Left renal pelvis (tissue), 4 donors: ENCODE data around the gene DSG4. TPM values are rescaled to one million over a fixed set of nuclear protein-coding genes. Genes with fewer than 3 reads are reported as not detected.

Experiments used
- DNase-seq, 4 donors: peaks; one replicate each; pipeline ENCODE4 v3.0.0-alpha.2; 2013; ENCODE audit warnings: low read depth in 4 of 4, low spot score in 3 of 4
- polyA plus RNA-seq, 4 donors: library from polyadenylated mRNA; unstranded; fragments of 120-200 nt; gene quantifications; one replicate each; pipeline ENCODE4 v1.2.1, GENCODE V29; 2013; ENCODE audit not compliant: insufficient read length in 4 of 4

The DSG4 gene
- polyA plus RNA-seq, 4 donors, result 0.04 to 0.05 (median 0.04) TPM; not detected in 1

DNA sequence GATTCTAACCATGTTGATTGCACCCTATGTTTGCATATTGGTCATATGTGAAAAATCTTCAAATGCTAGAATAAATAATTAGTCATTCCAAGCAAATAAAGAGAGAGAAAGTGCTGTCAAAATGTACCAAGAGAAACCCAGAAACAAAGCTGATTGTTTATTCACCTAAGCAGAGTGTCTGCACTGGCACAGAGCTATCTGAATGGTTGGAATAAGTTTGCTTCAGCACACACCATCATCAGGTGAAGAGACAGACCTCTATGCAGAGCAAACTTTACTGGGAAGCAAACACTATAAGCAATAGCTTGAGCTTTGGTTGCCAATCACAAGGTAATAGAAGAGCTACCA lies 25.4 kb downstream of the DSG4 start:
- DNase-seq, result no peak

DNA sequence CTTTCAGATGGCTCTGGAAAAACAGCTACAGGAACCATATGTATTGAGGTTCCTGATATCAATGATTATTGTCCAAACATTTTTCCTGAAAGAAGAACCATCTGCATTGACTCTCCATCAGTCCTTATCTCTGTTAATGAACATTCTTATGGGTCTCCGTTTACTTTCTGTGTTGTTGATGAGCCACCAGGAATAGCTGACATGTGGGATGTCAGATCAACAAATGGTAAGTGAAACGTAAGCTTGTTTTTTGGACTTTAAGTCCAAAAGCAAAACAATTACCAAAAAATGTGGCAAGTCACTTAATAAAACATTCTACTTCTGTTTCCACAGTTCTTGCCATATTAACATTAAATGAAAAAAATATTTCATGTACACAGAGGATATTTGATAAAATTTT lies 26.8 kb downstream of the DSG4 start:
- DNase-seq, result no peak

DNA sequence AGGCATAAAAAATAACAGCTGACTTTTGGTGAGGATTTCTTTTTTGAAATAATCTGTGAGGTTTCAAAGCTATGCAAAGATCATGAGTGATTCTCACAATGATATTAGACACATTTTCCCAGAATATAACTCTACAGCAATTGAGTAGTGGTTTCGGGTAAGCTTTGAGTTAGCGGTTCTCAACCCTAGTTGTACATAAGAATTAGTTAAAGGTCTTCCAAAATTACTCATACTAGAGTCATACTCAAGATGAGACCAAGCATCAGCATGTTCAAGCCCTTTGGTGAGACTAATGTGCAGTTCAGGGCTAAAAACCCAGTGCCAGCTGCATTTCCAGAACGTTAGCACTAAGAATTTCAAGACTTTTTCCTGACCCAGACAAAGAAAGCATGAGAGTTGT lies 31.1 kb downstream of the DSG4 start:
- no peak for DNase-seq

DNA sequence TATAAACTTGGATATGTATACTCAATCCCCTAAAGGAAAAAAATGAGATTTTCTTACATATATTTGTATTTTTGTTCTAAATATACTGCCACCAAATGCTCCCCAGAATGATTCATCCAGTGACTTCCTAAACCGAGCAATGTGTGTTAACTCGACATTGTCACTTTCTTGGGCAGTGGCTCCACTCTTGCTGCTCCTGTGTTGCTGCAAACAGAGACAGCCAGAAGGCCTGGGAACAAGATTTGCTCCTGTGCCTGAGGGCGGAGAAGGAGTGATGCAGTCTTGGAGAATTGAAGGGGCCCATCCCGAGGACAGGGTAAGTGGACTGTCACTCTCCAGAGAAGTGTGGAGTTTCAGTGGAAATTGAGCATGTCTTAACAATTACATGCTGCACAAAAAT lies 32.7 kb downstream of the DSG4 start:
- DNase-seq, result no peak

DNA sequence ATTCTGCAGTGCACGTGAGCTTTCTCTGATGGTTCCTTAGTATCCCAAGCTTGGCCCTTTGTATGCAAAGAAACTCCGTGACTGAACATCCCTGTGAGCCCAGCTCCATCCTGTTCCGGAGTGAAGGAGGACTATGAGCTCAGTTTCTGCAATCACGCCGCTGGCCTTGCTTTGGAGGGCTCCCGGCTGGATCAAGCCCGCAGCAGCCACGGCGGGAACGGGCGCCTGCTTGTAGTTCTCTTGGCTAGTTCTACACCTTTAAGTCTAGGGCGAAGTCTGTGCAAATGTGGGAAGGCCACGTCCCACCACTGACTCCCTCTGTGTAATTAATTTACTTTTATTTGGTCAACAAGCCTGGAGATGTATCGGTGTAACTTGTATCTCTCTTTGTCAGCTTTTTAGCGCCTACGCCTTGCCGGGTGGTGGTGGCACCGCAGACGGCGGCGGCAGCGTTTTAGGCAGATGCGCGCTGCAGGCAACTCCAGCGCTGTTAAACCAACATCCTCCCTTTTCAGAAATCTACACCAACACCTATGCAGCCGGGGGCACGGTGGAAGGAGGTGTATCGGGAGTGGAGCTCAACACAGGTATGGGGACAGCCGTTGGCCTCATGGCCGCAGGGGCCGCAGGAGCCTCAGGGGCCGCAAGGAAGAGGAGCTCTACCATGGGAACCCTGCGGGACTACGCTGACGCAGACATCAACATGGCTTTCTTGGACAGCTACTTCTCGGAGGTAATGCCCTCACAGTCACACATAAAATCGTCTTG lies 34.3 kb downstream of the DSG4 start:
- no peak for DNase-seq

DNA sequence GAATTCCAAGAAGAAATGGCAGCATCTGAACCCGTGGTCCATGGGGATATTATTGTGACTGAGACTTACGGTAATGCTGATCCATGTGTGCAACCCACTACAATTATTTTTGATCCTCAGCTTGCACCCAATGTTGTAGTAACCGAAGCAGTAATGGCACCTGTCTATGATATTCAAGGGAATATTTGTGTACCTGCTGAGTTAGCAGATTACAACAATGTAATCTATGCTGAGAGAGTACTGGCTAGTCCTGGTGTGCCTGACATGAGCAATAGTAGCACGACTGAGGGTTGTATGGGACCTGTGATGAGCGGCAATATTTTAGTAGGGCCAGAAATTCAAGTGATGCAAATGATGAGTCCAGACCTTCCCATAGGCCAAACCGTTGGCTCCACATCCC lies 36.6 kb downstream of the DSG4 start:
- no peak for DNase-seq

DNA sequence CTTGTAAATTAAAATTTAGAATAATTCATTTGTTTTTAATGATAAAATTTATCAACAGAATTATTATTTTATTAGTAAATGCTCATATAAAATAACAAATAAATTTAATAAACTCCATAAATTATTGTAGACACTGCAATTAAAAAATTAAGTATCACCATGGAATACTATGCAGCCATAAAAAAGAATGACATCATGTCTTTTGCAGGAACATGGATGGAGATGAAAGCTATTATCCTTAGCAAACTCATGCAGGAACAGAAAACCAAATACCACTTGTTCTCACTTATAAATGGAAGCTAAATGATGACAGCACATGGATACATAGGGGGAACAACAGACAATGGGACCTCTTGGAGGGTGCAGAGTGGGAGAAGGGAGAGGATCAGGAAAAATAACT lies 41.3 kb downstream of the DSG4 start:
- no peak for DNase-seq

DNA sequence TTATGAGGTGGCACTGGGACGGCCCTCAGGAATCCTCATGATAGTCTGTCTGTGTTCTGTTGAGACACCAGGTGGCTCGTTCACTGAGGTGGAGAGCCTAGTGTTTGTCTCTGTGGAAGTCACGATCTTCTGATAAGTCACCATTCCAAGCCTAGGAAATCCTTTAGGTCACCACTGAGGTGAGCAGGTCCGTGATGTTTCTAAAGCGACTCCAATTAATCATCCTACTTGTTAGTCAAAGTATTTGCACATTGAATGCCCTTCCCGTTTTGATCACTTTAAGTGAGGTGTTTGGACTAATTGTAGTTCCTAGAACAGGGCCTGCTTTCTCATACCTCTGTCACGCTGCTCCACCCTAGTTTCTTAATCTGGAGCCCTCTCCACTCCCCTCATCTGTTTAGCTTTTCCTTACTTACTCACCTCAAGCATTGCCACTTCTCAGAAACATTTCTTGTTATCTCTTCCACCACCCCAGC lies 42.9 kb downstream of the DSG4 start:
- no peak for DNase-seq

DNA sequence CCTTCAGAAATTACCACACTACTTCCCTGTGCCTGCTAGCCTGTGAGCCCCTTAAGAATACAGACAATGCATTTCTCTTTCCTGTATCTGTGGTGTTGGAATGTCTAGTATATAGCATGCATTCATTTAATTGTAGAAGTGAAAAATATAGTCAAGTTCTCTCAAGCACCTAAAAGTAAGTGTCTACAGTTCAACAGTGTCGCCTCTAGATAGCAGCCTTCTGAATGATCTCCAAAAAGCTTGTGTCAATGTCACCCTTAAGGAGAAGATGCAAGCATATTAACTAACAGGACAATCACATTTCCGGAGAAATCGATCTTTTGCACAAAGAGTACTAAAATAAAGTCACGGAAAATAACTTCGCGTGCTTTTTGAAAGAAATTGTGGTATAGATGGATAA lies 43.5 kb downstream of the DSG4 start:
- no peak for DNase-seq

DNA sequence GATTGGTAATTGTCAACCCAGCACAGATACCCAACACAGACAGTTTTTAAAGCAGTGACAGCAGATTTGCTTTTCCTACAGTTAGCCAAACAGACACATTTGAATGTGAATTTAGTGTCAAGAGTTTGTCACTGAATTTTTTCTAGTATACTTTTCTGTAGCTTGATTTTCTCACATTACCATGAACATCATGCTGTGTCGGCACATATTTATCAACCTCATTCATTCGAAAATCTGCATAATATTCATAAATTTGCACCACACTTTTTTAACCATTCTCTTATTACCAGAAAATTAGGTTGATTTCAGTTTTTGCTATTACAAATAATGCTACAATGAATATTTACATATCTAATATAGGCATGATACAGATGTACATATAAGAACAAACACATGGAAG lies 43.9 kb downstream of the DSG4 start:
- DNase-seq, result no peak

DNA sequence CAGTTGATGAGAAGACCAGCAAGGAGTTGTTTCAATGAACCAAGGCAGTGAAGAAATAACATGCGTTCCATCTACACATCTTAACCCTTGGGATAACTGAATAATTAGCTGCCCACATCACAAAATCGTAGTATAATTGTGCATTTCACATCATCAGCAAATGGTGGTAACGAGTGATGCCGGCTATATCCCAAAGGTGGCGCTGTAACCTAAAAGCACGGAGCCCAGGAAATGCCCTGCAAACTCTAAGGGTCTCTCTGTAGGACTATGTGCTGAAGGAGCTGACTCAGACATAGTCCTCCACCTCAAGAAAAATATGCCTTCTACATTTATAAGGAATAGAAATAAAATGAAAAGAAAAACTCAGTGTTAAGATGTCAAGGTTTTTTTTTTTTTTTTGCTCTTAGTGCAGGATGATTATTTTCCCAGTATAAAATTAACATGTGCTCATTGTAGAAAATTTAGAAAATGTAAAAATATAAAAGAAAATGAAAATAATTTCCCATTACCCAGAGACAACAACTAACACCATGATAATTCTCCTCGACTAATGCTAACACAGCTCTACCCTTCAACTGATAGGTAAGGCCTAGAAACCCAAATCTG lies 47.9 kb downstream of the DSG4 start:
- no peak for DNase-seq

DNA sequence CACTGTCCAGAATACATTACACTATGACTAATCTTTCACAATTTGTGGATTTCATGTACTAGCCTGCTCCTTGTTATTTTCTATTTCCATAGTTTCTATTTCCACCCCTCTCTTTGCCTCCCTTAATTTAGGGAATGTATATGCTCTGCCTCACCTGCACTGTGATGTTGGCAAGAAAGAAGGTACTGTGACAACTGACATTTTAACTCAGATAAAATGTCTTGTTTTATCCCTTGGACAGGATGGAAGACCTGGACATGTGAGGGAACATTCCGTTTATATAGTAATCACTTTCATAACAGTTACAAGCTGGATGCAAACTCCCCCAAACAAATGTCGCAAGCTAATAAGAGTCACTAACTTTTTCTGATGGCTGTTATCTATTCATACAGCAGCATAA lies 49.4 kb downstream of the DSG4 start:
- no peak for DNase-seq

DNA sequence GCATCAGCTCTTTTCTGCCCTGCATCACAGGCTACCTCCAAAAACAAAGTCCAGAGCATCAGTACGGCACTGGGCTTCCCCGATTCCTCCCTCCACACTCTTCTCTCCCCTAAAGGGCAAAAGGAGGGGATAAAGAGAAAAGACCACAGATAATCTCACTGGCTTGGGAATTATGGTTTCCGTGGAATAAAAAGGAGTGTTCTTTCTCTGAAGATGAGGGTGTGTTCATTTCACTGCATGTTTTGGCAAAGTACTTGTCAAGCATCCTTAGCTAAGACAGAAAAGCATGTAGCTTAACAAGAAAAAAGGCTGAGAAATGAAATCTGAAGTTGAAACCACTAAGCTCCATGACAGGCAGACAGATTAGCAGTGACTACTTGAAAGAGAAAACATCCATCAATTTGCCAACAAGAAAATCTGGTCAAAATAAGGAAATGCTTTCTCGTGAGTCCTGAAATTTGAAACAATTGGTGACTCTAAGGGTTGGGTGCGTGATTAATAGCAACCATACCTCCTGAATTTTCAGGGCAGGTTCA lies 50.4 kb downstream of the DSG4 start:
- no peak for DNase-seq

DNA sequence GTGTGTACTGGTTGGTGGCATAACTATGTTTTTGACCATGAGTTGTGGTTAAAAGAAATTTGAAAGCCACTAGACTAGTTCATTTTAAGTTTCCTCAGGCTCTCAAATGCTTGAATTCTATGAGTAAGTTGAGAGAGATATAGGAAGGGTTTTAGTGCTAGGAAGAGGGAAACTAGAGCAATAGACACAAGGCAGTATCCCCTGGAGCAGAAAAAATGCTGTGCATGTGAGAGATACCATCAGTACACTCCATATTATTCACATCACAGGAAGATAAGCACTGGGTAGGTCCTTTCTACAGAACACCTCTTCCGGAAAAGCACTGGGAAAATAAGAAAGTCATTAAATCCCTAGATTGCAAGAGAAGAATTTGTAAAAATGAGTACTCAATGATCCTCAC lies 51.6 kb downstream of the DSG4 start:
- DNase-seq, result no peak

DNA sequence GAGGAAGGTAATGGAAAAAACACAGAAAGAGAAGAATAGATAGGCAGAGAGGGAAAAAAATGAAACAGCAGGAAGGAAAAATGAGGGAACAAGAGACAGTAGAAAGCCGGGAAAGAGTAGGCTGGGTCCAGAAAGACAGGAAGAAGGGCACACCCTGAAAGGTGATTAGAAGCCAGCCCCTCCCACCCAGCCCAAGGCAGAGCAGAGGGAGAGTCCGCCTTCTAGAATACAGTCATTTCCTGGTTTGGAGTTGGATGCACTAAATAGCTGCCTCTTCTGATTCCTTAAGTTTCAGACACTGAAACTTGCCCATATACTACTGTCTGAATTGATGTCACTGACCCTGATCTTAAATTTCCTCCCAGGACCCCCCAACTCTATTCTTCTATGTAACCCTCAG lies 53.0 kb downstream of the DSG4 start:
- DNase-seq, result no peak

DNA sequence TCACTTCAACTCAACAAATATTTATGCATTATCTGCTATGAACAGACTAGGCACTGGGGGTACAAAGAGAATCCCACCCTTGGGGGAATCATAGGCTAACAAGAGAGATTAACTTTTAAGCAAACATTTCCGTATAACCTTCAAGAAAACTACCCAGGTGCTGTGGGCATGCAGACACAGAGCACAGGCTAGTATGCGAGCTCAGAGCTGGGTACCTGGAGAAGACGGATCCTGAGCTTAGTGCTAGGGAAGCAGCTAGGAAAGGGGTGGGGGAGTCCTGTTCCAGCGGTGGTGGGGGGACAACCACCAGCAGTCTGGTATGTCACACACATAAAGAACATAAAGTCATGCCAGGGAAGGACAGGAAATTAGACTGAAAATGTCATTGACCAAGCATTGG lies 53.5 kb downstream of the DSG4 start:
- DNase-seq, result no peak

DNA sequence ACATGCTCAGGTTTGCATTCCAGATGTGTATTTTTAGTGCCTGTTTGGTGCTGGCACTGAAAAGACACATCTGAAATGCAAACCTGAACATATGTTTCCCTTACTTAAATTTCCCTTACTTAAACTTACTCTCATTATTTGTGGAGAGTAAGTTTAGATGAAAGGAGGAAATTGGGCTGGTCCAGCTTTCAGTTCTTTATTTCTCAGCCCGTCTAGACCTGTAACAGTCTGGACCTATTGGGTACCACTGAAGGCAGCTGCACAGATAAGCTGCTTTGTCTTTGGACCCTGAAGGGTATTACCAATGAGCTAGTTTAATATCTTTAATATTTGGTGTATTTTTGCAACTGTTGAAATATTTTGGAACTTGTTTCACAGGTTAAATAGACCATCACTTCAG lies 54.0 kb downstream of the DSG4 start:
- no peak for DNase-seq

DNA sequence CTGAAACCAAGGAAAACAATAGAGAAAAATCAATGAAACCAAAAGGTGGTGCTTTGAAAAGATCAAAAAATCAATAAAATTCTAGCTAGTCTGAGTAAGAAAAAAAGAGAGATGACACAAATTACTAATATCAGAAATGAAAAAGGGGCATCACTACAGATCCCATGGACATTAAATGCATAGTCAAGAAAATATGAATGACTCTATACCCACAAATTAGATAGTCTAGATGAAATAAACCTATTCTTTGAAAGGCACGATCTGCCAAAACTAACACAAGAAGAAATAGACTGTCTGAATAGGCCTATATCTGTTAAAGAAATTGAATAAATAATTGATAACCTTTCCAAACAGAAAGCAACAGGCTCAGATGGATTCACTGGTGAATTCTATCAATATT lies 55.7 kb downstream of the DSG4 start:
- no peak for DNase-seq

DNA sequence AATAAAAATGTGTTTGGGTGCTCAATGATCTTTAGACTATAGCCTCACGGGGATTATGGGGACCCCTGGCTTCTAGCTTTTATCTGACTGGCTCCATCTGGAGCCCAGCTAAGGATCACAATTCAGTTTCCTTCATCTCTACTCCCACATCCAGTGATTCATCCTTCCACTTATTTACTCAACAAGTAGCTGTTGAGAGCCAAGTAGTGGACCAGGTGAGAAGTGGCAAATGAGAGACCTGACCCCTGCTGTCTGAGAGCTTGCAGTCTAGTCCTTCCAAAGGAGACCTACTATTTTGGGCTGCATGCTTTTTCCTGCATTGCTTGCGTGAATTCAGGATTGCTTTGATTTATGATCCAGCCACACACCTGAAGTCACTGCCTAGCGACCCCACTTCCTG lies 60.2 kb downstream of the DSG4 start:
- DNase-seq, result no peak

DNA sequence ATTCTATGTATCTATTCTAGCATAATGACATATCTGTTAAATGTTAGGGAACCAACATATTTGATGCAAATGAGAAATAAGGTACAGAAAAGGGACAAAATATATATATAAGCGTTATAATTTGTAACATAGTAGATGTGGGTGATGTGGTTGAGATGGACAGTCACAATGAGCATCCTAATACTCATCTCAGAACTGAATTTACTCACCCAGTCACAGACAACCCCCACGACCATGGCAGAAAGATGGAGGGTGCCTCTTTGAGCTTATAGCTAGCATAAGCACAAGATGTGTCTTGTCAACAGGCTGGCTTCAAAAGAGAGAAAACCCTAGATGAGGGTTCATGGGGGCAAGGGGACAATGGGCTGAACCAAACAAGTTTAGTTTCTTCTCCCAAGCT lies 61.8 kb downstream of the DSG4 start:
- no peak for DNase-seq

DNA sequence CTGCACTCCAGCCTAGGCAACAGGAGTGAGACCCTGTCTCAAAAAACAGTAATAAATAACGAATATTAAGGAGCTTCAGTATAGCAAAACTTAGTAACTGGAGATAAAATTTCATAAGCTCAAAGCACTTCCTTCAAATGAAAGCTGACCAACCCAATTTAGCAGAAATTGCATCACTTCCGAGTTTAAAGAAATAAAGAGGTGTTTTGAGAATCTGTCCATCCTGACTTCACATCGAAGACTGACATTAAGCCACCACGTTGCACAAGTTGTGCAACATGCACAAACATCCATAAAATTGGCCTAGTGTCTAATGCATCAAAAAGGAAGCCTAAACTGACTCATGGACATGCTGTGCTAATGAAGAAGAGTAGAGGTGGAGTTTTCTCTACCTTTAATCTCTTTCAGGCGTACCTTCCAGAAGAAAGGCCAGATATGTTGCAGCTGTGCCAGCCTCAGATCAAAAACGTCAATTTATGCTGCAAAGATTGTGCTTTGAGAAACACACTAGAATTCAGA lies 63.3 kb downstream of the DSG4 start:
- no peak for DNase-seq

DNA sequence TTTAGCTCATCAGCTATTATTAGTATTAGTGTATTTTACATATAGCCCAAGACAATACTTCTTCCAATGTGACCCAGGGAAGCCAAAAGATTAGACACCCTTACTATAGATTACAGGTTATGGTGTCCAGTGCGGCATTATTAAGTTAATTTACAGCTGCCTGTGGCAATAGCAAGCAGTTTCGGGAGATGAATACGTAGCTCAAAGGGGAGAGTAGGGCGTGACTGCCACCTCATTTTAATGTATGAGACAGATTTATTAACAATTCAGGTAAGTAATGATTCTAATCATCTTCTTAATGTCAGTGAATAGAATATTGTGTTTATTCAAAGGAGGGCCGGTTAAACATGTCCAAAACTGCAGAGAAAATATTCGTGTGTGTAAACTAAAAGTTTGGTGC lies 64.2 kb downstream of the DSG4 start:
- no peak for DNase-seq
